GM21619 (cell line): ENCODE measurements around the gene CHI3L2.

Experiments
- ATAC-seq: cut with Tn5 transposase; IDR thresholded peaks from one replicate; pipeline ENCODE4 v1.9.1; 2021; ENCODE audit not compliant: unreplicated experiment

CHI3L2 gene

DNA sequence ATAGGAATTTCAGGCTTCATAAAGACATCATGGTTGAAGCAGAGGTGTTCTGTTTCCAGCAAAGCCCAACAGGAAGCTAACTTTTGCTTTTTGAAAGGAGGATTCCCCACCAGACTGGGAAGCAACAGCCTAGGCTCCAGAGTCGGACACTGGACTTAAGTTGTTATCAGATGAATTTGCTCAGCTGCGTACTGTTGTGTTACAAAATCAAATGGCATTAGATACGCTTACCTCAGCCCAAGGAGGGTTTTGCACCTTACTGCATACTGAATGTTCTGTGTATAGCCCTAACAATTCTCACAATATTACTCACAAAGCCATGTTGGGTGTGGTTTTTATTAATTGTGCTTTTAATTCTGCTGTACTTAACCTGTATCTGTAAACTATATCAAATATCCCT lies 62.6 kb downstream of the CHI3L2 start:
- no peak for ATAC-seq

DNA sequence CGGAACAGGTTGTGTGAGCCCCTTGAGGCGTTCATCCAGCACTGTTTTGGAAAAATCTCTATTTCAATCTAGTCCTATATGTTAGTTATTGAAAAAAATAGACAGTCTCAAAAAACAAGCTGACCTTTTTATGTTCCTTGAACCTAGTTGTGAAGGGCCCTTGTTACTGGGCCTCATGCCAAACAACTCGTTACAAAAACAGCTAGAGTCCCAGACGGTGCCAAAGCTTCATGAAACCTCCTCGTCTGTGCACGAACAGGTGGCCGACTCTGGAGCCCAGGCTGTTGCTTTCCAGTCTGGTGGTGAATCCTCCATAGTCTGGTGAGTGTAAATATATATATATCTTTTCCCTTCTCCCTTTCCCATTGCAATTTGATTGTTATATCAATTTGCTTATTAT lies 63.1 kb downstream of the CHI3L2 start, which contains the start of gene CHIA:
TSS of gene CHIA (plus strand) at position 222 of the 400 bp plus-strand sequence. CDS start 19,617 bp downstream, outside the sequence.
- ATAC-seq, result no peak
